C4-2B (cell line): ENCODE measurements around the gene B4GALT5.

ENCODE experiments used
- H3K27ac ChIP-seq: fragments of 450-650 bp; 2 replicates; pipeline ENCODE4 v1.5.1; 2017
- ZFX ChIP-seq: fragments of 450-650 bp; IDR thresholded peaks from 2 replicates; pipeline ENCODE4 v1.6.1; 2017
- TF ChIP-seq, protein P1 (sequence below): fragments of 450-650 bp; conservative IDR thresholded peaks from 2 replicates; pipeline ENCODE4 v1.5.1; 2017; ENCODE audit warnings: mild to moderate bottlenecking

Gene B4GALT5

DNA sequence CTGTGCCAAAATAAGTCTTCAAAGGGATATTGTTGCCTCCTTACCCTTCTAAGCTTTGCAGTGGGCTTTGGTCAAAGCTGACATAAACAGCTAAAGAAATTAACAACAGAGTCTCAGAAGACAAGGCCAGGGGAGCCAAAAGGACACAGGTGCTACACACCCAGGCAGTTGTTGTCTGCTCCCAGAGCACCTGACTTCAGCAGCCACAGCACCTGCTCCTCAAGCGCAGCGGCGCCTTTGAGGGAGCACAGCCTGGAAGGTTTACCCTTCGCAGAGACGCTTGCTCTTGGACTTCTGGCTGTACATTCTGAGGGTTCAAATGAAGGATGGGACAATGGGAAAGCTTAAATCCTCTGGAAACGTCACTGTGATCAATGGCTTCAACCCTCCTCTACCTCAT is 16.6 kb downstream of the B4GALT5 start:
- no peak for TF ChIP-seq ZFX
- TF ChIP-seq, protein P1, sequence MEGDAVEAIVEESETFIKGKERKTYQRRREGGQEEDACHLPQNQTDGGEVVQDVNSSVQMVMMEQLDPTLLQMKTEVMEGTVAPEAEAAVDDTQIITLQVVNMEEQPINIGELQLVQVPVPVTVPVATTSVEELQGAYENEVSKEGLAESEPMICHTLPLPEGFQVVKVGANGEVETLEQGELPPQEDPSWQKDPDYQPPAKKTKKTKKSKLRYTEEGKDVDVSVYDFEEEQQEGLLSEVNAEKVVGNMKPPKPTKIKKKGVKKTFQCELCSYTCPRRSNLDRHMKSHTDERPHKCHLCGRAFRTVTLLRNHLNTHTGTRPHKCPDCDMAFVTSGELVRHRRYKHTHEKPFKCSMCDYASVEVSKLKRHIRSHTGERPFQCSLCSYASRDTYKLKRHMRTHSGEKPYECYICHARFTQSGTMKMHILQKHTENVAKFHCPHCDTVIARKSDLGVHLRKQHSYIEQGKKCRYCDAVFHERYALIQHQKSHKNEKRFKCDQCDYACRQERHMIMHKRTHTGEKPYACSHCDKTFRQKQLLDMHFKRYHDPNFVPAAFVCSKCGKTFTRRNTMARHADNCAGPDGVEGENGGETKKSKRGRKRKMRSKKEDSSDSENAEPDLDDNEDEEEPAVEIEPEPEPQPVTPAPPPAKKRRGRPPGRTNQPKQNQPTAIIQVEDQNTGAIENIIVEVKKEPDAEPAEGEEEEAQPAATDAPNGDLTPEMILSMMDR = no peak
- no peak overlapping the region for H3K27ac ChIP-seq

DNA sequence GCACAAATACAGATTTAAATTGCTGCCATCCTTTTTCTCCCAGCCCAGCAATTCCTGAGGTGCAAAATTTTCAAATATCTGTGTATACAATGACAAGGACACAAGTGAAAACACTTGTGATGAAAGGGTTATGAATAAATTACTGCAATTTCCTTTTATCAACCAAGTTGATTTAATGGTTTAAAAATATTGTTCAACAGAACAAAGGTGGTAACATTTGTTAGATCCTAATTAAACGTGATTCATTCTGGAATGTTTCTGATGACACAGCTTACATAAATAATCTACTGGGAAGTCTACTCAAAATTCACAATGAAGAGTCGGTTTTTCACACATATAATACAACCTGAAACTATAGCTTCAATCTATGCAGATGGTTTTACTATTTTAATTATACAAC is 17.1 kb downstream of the B4GALT5 start:
- no peak overlapping the region for H3K27ac ChIP-seq
- no peak for TF ChIP-seq ZFX
- TF ChIP-seq, protein P1 = no peak

DNA sequence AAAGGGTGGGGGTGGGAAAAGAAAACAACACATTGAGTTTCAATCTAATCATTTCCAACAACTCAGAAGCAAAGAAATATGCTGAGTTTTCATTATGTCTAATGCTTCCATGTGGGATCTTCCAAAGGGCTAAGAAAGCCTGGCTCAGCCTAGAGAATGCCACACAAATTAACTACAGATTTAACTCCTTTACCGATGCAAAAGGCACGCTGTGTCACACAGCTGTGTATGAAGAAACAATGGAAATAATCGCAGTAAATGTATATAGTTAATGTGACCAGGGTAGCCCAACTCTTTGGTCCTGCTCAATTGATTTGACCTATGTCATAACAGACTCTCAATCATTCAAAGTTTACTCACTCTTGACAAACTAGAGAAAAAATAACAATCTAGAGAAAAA is 17.8 kb downstream of the B4GALT5 start:
- TF ChIP-seq ZFX = no peak
- TF ChIP-seq, protein P1 = no peak
- H3K27ac ChIP-seq = no peak overlapping the region

DNA sequence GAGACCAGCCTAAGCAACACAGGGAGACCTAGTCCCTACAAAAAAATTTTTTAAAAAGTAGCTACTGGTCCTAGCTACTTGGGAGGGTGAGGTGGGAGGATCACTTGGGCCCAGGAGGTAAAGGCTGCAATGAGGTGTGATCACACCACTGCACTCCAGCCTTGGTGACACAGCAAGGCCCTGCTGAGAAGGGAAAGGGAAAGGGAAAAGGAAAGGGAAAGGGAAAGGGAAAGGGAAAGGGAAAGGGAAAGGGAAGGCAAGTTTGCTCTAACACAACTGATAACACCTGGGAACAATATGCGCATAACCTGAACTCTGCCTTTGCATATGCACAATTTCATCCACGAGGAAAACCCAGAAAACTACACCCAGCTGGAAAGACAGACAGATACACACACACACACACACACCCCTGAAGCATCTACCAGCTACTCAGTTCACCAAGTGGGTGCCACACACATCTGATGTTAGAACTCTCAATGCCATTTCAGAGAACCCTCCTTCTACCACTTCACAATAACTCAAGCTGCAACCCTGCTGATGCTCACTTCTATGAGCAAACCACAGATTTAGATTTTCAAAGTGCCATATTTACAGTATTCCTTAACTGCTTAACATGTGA is 19.1 kb downstream of the B4GALT5 start:
- no peak overlapping the region for H3K27ac ChIP-seq
- TF ChIP-seq, protein P1 = no peak
- TF ChIP-seq ZFX = no peak

DNA sequence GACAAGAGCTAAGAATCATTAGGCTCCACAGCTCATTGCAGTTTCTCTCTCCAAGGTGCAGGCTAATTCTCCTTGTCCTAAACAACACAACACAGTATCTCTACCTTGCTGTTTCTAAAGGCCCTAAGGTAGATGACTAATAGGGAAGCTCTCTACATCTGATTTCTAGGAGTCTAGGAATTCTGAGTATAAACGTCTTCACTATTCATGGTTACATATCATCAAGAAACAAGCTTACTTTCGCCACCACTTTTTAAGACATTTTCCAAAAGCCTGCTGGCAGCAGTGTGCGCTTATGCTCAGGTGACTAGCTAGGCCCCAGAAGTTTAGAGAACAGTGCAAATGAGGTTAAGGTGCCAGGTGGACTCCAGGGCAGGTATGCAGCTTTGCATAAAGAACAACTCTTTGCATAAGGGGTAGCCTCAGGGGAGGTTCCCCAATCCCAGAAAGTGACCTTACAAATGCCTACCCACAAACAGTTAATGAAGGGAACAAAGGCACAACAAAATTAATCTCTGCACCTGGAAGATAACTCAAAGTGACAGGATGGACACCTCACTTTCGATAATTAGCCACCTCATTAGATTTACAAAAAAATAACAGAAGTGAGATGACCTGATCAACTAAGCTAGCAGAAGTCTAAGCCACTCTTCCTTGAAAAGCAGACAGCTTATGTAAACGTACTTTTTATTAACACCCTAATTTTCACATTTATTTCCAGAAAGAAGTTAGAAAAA is 20.1 kb downstream of the B4GALT5 start:
- no peak overlapping the region for H3K27ac ChIP-seq
- TF ChIP-seq, protein P1 = no peak
- no peak for TF ChIP-seq ZFX

DNA sequence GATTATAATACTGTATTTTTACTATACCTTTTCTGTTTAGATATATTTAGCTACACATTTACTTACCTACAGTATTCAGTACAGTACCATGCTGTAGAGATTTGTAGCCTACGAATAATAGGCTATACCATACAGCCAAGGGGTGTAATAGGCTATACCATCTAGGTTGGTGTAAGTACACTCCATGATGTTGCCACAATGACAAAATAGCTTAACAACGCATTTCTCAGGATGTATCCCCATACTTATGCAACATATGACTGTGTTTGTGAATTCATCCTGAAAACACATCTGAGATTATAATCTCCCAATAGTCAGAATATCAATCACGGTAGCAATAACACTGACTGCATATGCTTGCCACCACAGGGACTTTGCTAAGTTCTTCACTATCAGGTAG is 20.7 kb downstream of the B4GALT5 start:
- TF ChIP-seq, protein P1 = no peak
- no peak overlapping the region for H3K27ac ChIP-seq

DNA sequence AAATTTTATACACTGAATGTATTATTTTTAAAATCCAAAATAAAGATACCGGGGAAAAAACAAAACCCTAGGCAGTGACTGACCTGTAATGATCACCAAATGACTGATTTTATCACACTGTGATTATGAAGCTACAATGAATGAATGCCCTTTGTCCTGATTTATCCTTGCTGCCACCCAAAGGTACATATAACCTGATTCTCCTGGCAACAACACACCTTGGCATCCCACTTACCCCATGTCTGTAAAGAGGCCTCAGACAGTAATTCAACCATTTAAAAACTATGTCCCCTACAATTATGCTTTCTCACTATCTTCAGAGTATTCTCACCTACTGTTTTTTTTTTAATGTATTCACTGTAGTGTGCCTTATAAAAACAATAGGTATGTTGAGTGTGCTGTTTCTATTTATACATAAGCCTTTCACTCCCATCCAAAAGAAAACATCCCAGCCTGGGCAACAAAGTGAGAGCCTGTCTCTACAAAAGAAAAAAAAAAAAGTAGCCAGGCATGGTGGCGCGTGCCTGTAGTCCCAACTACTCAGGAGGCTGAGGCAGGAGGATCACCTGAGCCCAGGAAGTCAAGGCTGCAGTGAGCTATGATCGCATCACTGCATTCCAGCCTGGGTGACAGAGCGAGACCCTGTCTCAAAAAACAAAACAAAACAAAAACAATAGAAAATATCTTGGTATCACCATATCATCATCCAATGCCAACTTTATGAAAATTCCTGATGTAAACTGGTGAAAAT is 21.7 kb downstream of the B4GALT5 start:
- TF ChIP-seq ZFX = no peak
- TF ChIP-seq, protein P1 = no peak
- H3K27ac ChIP-seq = no peak overlapping the region
